ENCODE data around the gene BCAP31.

The BCAP31 gene

DNA sequence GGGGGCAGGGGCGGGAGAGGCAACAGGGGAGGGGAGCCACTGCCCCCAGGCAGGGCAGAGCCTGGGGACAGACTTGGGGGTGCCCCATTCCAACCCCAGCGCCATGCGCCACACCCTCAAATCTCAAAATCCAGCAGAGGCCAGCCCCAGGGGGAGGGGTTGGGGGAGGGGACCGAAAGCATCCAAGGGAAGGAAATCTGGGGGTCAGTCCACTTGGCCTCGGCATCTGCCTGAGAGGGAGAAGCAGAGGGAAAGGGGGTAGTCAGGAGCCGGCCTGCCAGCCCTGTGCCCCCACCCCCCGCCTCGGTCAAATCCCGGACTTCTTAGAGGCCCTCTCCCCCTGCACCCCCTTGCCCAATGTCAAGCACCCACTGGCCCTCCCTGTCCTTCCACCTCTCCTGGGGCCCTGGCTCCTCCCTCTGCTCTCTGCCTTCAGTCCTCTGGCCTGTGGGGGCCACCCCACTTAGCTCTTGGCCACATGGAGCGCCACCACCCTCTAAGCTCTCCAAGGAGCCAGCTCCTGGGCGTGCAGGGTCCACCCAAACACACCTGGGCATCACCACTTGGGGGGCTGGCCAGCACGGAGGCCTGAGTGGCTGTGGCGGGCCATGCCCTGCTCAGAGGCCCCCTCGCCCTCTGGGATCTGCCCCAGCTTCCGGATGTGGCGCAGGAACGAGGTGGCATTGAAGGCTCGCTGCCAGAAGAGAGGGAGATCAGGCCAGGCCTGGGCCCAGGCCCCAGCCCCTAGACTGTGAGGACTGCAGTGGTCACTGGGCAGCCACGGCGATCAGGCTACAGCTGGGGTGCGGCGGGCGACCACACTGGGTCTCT lies 54.1 kb downstream of the BCAP31 start:
- TF ChIP-seq, protein P1, sequence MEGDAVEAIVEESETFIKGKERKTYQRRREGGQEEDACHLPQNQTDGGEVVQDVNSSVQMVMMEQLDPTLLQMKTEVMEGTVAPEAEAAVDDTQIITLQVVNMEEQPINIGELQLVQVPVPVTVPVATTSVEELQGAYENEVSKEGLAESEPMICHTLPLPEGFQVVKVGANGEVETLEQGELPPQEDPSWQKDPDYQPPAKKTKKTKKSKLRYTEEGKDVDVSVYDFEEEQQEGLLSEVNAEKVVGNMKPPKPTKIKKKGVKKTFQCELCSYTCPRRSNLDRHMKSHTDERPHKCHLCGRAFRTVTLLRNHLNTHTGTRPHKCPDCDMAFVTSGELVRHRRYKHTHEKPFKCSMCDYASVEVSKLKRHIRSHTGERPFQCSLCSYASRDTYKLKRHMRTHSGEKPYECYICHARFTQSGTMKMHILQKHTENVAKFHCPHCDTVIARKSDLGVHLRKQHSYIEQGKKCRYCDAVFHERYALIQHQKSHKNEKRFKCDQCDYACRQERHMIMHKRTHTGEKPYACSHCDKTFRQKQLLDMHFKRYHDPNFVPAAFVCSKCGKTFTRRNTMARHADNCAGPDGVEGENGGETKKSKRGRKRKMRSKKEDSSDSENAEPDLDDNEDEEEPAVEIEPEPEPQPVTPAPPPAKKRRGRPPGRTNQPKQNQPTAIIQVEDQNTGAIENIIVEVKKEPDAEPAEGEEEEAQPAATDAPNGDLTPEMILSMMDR (IDR thresholded peaks at IDR 0.05; ENCODE audit: low read depth, low read length, missing control alignments): no peak
- H3K4me3 ChIP-seq (ENCODE audit: low read depth, low read length): no peak overlapping the region
- no peak for DNase-seq (ENCODE audit: low read depth)
- in situ Hi-C loops (cut with HindIII; ENCODE audit: low sequenced_read_pairs): no loop called here

DNA sequence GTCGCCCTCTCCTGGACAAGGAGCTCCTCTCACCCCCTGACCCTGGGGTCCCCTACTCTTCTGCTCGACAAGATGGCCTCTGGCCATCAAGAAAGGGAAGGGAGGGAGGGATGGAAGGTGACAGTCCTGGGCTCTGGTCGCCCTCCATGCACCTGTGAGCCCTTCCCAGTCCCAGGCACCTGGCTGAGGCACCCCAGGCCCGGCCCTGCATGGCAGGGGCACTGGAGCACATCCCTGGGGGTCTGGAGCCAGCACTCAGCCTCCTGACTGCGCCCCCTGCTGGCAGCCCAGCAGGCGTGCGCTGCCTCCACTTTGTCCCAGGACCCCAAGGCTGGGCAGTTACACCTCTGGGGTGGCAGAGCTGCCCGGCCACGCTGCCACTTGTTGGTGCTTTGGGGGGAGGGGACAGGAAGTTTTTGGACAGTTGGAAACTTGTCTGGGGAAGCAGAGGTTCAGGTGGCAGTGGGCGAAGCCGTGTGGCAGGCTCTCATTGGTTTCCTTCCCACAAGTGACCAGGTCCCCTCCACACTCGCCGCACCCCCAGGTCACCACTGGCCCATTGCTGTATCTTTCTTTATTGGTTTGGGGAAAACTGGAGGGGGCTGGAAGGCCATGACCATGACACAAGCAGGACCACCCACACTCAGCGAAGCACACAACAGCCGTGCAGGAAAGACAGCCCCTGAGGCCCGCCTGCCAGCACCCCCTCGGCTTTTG lies 54.9 kb downstream of the BCAP31 start:
- in situ Hi-C loops (cut with HindIII; ENCODE audit: low sequenced_read_pairs): no loop called here
- H3K4me3 ChIP-seq (ENCODE audit: low read depth, low read length): no peak overlapping the region
- DNase-seq (ENCODE audit: low read depth): no peak
- TF ChIP-seq, protein P1 (IDR thresholded peaks at IDR 0.05; ENCODE audit: low read depth, low read length, missing control alignments): peak; percentile 63

DNA sequence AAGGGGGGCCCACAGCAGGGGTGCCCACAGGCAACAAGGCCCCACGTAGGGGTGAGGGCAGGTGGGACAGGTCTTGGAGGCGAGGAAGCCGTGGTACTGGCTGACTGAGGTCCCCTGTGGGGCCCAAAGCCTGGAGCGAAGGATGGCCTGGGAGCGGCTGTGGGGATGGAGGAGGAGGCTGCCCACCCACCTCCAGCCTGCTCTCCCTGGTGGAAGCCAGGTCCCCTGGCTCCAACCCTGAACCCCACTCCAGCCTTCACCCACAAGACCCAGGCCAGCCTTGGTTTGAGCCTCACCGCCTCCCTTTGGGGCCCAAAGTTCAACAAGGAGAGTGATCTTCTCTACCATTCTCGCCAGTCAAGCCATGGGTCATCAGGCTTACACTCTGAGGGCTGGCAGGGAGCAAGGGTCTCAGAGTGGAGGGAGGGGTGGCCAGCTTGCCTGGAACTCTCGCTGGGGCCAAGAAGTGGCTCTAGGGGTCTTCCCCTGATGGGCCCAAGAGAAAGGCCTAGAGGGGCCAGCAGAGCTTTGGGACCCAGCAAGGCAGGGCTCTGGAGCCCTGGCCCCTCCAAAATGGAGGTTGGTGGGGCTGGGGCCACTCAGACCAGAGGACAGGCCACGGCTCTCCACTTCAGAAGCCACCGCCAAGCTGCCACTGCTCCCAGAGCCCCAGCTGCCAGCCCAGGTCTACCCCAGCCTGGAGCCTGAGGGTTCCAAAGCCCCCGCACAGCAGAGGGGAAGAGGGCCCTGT lies 55.6 kb downstream of the BCAP31 start:
- TF ChIP-seq, protein P1 (IDR thresholded peaks at IDR 0.05; ENCODE audit: low read depth, low read length, missing control alignments): no peak
- H3K4me3 ChIP-seq (ENCODE audit: low read depth, low read length): no peak overlapping the region
- DNase-seq (ENCODE audit: low read depth): no peak
- in situ Hi-C loops (cut with HindIII; ENCODE audit: low sequenced_read_pairs): no loop called here

DNA sequence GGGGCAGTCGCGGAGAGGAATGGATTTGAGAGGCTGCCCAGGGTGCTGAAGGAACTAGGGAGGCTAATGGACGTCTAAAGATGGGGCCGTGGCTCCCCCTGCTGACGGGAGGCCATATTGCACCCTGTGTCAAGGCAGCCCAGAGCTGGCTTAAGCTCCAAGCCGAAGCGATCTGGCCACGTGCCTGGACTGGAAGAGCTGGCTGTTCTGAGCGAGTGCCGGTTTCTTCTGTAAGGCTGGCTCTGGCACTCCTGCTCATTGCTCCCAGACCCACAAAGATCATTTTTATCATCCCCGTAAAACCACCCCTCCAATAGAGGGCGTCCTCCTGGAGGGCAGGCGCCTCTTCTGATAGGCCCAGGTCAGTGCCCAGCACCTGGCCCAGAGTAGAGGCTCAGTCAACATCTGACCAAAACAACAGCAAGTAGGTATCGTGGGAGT lies 56.2 kb downstream of the BCAP31 start:
- in situ Hi-C loops (cut with HindIII; ENCODE audit: low sequenced_read_pairs): no loop called here
- TF ChIP-seq, protein P1 (IDR thresholded peaks at IDR 0.05; ENCODE audit: low read depth, low read length, missing control alignments): peak; percentile 70
- DNase-seq (ENCODE audit: low read depth): peak; percentile 60
- no peak overlapping the region for H3K4me3 ChIP-seq (ENCODE audit: low read depth, low read length)

DNA sequence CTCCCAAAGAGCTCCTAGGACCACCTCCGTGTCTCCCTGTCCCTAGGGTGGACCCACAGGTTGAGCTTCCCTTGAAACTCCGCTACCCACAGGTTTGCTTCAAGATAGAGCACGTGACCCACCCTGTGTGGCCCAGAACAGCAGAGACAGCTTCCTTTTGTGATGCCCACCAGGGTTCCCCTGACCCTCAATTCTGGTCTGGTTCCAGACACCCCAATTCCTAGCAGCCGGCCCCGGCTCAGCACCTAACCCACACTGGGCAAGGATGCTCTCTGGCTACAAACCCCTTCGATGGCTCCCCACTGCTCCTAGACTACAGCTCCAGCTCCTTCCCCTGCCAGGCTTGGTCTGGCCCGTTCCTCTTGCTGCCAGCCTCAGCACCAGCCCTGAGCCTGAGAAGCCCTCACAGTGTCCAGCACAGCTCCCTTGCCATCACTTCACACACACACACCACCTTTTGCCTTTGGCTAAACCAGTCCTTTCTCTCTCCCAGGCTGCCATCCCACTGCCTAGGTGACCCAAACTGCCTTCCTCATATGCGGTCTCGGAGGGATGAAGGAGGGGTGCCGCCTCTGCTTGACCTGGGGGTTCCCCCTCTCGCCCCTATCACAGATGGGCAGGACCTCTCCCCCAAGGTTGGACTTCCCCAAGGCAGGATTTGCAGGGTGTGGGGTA lies 56.8 kb downstream of the BCAP31 start:
- DNase-seq (ENCODE audit: low read depth): no peak
- H3K4me3 ChIP-seq (ENCODE audit: low read depth, low read length): no peak overlapping the region
- in situ Hi-C loops (cut with HindIII; ENCODE audit: low sequenced_read_pairs): no loop called here
- TF ChIP-seq, protein P1 (IDR thresholded peaks at IDR 0.05; ENCODE audit: low read depth, low read length, missing control alignments): no peak

Measured in astrocyte of the cerebellum (primary cell).